ENCODE measurements around the gene EYS.

Gene EYS

DNA sequence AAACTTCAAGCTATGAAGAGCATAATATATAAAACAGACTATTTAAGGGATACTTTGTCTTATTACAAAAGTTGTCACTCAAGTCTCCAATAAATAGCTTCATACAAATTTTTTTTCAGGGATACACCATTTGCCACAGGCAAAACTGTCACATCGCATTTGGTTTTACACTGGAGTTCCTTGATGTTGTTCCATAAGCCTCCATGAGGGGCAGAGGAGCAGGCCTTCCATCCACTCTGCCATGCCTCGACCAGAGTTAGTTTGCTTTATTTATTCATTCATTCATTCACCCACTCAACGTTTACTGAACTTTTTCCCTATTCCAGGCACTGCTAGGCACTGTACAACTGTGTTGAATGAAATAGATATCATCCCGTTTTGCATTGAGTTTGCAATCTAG lies 1824.8 kb downstream of the EYS start:
- H4K20me1 ChIP-seq (ENCODE audit: control insufficient read depth, insufficient read depth, low read depth, low read length), result no peaks in the 10 kb centered on the region
- no peaks in the 10 kb centered on the region for H3K27me3 ChIP-seq (ENCODE audit: control insufficient read depth, low read length)
- no peak overlapping the region for H3K27ac ChIP-seq (ENCODE audit: low read depth, low read length)
- H3K4me1 ChIP-seq (ENCODE audit: control insufficient read depth, low read length), result no peaks in the 10 kb centered on the region
- H3K9me2 ChIP-seq (replicated peaks; ENCODE audit: control insufficient read depth, low read length), result no peaks in the 10 kb centered on the region
- no peaks in the 10 kb centered on the region for H3K79me2 ChIP-seq (ENCODE audit: control insufficient read depth, low read length)
- H3K36me3 ChIP-seq (ENCODE audit: control insufficient read depth, low read length), result no peaks in the 10 kb centered on the region
- no peak for TF ChIP-seq EZH2phosphoT487 (IDR thresholded peaks at IDR 0.05; ENCODE audit: borderline replicate concordance, low read length)
- TF ChIP-seq, protein P1, sequence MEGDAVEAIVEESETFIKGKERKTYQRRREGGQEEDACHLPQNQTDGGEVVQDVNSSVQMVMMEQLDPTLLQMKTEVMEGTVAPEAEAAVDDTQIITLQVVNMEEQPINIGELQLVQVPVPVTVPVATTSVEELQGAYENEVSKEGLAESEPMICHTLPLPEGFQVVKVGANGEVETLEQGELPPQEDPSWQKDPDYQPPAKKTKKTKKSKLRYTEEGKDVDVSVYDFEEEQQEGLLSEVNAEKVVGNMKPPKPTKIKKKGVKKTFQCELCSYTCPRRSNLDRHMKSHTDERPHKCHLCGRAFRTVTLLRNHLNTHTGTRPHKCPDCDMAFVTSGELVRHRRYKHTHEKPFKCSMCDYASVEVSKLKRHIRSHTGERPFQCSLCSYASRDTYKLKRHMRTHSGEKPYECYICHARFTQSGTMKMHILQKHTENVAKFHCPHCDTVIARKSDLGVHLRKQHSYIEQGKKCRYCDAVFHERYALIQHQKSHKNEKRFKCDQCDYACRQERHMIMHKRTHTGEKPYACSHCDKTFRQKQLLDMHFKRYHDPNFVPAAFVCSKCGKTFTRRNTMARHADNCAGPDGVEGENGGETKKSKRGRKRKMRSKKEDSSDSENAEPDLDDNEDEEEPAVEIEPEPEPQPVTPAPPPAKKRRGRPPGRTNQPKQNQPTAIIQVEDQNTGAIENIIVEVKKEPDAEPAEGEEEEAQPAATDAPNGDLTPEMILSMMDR (IDR thresholded peaks at IDR 0.05; ENCODE audit: low read depth, low read length, poor library complexity, severe bottlenecking), result no peak
- H3K9me3 ChIP-seq (ENCODE audit: control insufficient read depth, insufficient read depth, low read length), result no peaks in the 10 kb centered on the region
- H3K4me3 ChIP-seq (ENCODE audit: low read length), result no peak overlapping the region
- no peaks in the 10 kb centered on the region for H3F3A ChIP-seq (ENCODE audit: control insufficient read depth, insufficient read depth)
- H3K4me2 ChIP-seq (ENCODE audit: low read length), result no peak overlapping the region

DNA sequence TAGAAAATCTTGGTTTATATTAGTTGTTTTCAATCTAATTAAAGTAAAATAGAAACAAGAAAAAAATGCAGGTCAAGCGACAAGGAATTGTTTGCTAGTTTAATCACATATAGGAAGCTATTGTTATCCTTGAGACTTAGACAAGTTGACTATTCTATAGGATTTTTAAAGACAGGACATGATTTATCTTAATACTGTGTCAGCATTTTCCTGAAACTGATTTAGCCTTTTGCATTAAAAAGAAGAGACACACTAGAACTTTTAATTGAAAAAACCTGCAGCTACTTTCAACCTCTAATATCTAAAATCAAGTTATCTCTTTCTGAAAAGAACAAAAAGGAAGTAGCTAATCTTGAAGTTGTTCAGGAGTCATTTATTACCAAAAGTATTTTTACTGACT lies 1825.2 kb downstream of the EYS start:
- no peaks in the 10 kb centered on the region for H4K20me1 ChIP-seq (ENCODE audit: control insufficient read depth, insufficient read depth, low read depth, low read length)
- no peaks in the 10 kb centered on the region for H3K36me3 ChIP-seq (ENCODE audit: control insufficient read depth, low read length)
- no peak overlapping the region for H3K4me2 ChIP-seq (ENCODE audit: low read length)
- no peaks in the 10 kb centered on the region for H3K79me2 ChIP-seq (ENCODE audit: control insufficient read depth, low read length)
- no peak overlapping the region for H3K4me3 ChIP-seq (ENCODE audit: low read length)
- TF ChIP-seq, protein P1 (IDR thresholded peaks at IDR 0.05; ENCODE audit: low read depth, low read length, poor library complexity, severe bottlenecking), result no peak
- no peak for TF ChIP-seq EZH2phosphoT487 (IDR thresholded peaks at IDR 0.05; ENCODE audit: borderline replicate concordance, low read length)
- H3K4me1 ChIP-seq (ENCODE audit: control insufficient read depth, low read length), result no peaks in the 10 kb centered on the region
- H3F3A ChIP-seq (ENCODE audit: control insufficient read depth, insufficient read depth), result no peaks in the 10 kb centered on the region
- H3K9me3 ChIP-seq (ENCODE audit: control insufficient read depth, insufficient read depth, low read length), result no peaks in the 10 kb centered on the region
- no peaks in the 10 kb centered on the region for H3K9me2 ChIP-seq (replicated peaks; ENCODE audit: control insufficient read depth, low read length)
- no peaks in the 10 kb centered on the region for H3K27me3 ChIP-seq (ENCODE audit: control insufficient read depth, low read length)
- no peak overlapping the region for H3K27ac ChIP-seq (ENCODE audit: low read depth, low read length)

DNA sequence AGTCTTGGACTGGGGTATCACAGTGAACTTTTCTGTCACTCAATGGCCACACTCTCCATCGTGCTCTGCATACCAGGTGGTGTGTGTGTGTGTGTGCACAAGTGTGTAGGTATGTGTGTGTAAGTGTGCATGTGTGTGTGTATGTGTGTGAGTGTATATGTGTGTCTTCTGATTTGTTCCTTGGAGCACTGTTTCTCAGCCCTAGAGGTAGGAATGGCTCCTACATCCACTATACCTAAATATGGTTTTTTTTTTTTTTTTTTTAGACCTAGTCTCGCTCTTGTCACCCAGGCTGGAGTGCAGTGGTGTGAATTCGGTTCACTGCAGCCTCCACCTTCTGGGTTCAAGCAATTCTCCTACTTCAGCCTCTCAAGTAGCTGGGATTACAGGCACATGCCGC lies 1834.8 kb downstream of the EYS start:
- Histone ChIP-seq H3K79me2 (ENCODE audit: control insufficient read depth, low read length) (no peaks in the 10 kb centered on the region), H3K4me2 (ENCODE audit: low read length) (no peak overlapping the region), H3K9me3 (ENCODE audit: control insufficient read depth, insufficient read depth, low read length) (no peaks in the 10 kb centered on the region), H3K4me3 (ENCODE audit: low read length) (no peak overlapping the region), H3K36me3 (ENCODE audit: control insufficient read depth, low read length) (no peaks in the 10 kb centered on the region), H3K27me3 (ENCODE audit: control insufficient read depth, low read length) (no peaks in the 10 kb centered on the region), H4K20me1 (ENCODE audit: control insufficient read depth, insufficient read depth, low read depth, low read length) (no peaks in the 10 kb centered on the region), H3F3A (ENCODE audit: control insufficient read depth, insufficient read depth) (no peaks in the 10 kb centered on the region), H3K9me2 (replicated peaks; ENCODE audit: control insufficient read depth, low read length) (no peaks in the 10 kb centered on the region), H3K27ac (ENCODE audit: low read depth, low read length) (no peak overlapping the region), H3K4me1 (ENCODE audit: control insufficient read depth, low read length) (no peaks in the 10 kb centered on the region)
- TF ChIP-seq, protein P1 (IDR thresholded peaks at IDR 0.05; ENCODE audit: low read depth, low read length, poor library complexity, severe bottlenecking), result no peak
- TF ChIP-seq EZH2phosphoT487 (IDR thresholded peaks at IDR 0.05; ENCODE audit: borderline replicate concordance, low read length), result no peak

DNA sequence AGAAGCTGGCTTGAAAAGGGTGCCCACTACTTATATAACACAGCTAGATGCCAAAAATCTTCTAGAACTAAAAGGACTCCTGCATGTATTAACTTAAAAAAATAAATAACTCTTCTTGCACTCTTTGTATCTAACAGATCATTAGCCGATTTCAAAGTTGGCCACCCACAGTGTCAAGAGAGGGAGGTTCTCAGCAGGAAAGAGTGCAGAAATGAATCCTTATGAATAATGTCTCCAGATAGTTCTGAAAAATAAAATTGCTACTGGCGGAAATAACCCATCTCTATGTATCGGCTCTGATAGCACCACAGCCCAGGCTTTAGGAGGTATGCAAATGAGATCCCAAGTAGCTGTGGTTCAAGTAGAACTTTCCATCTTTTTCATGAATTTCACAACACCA lies 1838.7 kb downstream of the EYS start:
- no peaks in the 10 kb centered on the region for H3K36me3 ChIP-seq (ENCODE audit: control insufficient read depth, low read length)
- no peaks in the 10 kb centered on the region for H4K20me1 ChIP-seq (ENCODE audit: control insufficient read depth, insufficient read depth, low read depth, low read length)
- H3F3A ChIP-seq (ENCODE audit: control insufficient read depth, insufficient read depth), result no peaks in the 10 kb centered on the region
- H3K4me2 ChIP-seq (ENCODE audit: low read length), result no peak overlapping the region
- no peak overlapping the region for H3K27ac ChIP-seq (ENCODE audit: low read depth, low read length)
- H3K4me3 ChIP-seq (ENCODE audit: low read length), result no peak overlapping the region
- no peaks in the 10 kb centered on the region for H3K9me3 ChIP-seq (ENCODE audit: control insufficient read depth, insufficient read depth, low read length)
- no peaks in the 10 kb centered on the region for H3K4me1 ChIP-seq (ENCODE audit: control insufficient read depth, low read length)
- H3K27me3 ChIP-seq (ENCODE audit: control insufficient read depth, low read length), result no peaks in the 10 kb centered on the region
- no peak for TF ChIP-seq EZH2phosphoT487 (IDR thresholded peaks at IDR 0.05; ENCODE audit: borderline replicate concordance, low read length)
- TF ChIP-seq, protein P1 (IDR thresholded peaks at IDR 0.05; ENCODE audit: low read depth, low read length, poor library complexity, severe bottlenecking), result no peak
- H3K9me2 ChIP-seq (replicated peaks; ENCODE audit: control insufficient read depth, low read length), result no peaks in the 10 kb centered on the region
- no peaks in the 10 kb centered on the region for H3K79me2 ChIP-seq (ENCODE audit: control insufficient read depth, low read length)
